Activated CD8-positive, alpha-beta memory T cell treated with anti-CD3 and anti-CD28 coated beads for 48 hours (primary cell): ENCODE data around the gene NEDD8.

Experiments
- DNase-seq, 3 experiments: peaks; one replicate each; pipeline ENCODE4 v3.0.0-alpha.2; 2020; ENCODE audit warnings: low read depth in 2 of 3, low spot score in 2 of 3

NEDD8 gene

GRCh38 chr14:24198814-24199524 is 33.2 kb downstream of the NEDD8 start:
- DNase-seq: no peak

DNA sequence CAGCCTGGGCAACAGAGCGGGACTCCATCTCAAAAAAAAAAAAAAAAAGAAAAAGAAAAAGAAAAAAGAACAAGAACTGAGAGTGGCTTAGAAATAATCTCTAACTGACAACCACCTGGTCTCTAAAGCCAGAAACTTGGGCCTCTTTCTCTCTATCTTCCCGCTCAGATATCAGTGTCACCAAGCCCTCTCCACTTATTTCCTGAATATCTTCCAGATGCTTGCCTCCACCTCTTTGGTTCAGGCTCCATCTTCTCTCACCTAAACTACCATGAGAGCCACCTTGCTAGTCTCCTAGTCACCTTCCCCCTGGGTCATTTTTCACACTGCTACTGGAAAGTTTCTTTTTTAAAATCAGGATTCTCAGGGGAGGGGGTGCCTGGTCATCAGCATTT is 35.1 kb downstream of the NEDD8 start:
- no peak for DNase-seq

DNA sequence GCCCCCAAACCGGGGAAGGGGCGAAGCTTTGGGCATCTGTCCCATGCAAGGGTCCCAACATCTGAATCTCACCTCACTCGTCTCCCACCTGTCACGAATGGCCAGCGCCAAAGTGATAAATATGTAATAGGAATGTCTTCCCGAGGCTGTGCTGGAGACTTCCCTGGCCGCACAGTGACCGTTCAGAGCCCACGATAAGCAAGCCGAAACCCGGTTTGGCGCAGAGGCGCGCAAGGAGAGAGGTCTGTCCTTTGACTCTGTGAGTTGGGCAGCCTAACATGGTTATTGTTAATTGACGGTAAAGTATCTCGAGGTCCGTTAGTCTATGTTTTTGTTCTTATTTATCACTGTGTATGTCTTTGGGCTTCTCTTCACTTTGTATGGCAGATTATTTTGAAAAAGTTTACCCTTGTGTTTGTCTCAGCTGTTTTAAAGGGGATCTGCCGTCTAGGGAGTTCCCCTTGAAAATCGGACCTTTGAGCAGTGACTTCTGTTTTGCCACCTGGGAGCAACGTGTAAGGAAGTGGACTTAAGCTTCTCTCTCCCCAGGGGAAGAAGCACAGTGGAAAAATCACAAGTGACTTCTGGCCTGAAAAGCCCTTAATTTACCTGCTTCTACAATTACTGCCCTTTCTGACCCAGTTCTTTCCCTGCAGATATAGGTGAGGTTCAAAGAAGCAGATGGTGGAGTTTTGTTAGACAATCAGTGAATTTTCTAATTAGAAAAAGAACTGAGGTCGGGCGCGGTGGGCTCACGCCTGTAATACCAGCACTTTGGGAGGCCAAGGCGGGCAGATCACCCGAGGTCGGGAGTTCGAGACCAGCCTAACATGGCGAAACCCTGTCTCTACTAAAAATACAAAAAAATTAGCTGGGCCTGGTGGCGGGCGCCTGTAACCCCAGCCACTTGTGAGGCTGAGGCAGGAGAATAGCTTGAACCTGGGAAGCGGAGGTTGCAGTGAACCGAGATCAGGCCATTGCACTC is 35.8 kb downstream of the NEDD8 start:
- DNase-seq: no peak

- peak; percentile 72 to 84 (median 75) for DNase-seq
Observed at GRCh38 chr14:24195186-24196070, 36.7 kb downstream of the NEDD8 start, which contains the start of gene TM9SF1. Gene TM9SF1, minus strand, starts transcription at chr14:24195441. Its CDS starts 422 bp downstream, at chr14:24195019.

- no peak for DNase-seq
Observed at GRCh38 chr14:24194873-24195185, 37.3 kb downstream of the NEDD8 start.

DNA sequence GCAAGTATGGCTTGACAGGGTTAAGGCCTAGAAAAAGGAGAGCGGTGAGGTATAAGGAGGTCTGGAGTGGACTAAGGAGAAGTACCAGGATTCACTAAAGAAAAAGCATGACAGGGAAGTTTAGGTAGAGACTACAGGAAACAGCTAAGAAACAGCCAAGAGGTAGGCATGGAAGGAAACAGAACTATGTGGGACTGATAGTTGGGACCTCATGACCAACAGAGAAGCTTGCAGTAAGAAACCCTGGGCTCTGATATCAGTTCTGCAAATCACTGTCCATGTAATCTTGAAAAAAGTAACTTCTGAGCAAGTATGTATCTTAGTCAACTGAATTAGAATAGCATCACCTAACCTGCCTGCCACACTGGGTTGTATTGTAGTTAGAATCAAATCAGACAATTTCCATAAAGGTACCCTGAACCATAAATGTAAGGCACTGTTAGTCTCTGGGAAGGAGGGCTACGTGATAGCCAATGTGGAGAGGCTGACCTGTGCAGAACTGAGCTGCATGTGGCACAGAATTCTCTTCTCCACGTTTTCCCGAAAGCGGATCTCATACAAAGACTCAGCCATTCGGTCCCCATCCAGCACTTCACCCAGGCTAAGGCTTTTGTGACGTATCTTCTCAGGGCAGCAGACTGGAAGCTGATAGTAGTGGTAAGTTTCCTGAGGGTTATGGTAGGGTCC is 37.8 kb downstream of the NEDD8 start:
- DNase-seq: no peak

DNA sequence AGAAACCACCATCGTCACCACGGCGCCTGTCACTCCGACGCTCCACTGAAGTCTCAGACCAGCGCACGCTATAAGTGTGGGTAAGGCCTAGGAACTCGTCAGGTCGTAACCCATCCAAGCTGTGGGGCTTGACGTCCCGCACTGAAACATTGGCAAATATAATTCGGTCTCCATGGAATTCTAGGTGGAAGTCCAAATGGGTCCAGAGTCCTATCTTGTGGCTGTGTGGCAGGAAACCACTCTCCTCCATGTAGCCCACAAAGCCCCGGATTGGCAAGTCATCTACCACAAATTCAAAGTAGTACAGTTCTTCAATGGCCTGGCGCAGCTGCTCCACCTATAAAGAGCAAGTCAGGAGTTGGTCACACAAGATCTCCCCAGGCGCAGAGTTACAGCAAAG is 39.2 kb downstream of the NEDD8 start:
- DNase-seq: no peak

- DNase-seq: no peak
Observed at GRCh38 chr14:24190416-24190815, 41.8 kb downstream of the NEDD8 start.

DNA sequence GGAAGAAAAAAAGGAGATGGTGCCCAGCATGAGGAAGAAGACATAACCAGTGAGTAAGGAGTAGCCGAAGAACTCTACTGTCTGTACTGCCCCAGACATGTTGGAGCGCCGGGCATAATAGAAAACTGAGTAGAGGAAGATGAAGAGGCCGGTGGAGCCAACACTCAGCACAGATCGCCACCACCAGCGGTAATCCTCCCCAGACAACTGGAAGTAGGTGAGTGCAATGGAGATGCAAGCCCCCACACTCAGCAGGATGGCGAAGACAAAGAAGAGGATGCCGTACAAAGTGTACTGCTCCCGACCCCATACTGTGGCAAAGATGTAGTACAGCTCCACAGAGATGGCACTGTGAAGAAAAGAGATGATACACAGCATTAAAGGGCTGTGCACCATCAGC is 42.7 kb downstream of the NEDD8 start:
- DNase-seq: no peak

GRCh38 chr14:24189059-24189375 is 43.1 kb downstream of the NEDD8 start:
- no peak for DNase-seq

DNA sequence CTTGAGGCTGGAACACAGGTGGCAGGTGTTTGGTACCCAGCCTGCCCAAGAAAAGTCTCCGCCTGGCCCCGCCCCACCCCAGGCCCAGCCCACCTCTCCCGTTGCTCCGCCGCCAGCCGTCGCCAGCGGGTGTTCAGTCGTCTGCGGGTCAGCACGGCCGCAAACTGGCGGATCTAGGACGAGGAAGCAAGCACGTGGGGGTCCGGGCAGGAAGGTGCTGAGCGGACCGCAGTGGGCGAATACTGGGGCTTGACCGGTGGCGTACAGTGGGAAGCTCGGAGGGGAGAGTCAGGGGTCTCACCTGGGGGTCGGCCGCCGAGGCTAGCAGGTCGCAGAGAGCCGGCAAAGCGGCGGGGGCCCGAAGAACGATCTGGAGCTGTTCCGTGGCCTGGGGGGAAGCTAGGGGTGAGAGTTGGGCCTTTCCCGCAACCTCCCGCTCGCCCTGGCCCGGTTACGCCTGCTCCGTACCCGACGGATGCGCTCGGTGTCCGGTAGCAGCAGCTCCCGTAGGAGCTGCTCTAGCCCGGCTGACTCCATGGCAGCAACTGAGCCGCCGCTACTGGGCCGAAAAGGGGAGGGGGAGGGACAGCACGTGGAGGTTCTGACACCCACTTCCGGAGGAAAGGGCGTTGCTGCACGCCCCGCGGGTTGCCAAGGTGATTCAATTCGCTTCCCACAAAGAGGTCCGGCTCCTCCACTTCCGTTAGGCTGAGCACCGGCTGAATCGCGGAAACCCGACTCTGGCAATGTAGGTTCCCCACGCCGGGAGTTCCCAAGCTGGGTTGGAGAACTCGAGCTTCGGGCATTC is 43.7 kb downstream of the NEDD8 start, which contains the start of gene IPO4:
Gene IPO4, minus strand, starts transcription at position 566 of the 808 bp plus-strand sequence. Its CDS starts 29 bp downstream, at position 537.
- peak; percentile 71 to 90 (median 86) for DNase-seq

DNA sequence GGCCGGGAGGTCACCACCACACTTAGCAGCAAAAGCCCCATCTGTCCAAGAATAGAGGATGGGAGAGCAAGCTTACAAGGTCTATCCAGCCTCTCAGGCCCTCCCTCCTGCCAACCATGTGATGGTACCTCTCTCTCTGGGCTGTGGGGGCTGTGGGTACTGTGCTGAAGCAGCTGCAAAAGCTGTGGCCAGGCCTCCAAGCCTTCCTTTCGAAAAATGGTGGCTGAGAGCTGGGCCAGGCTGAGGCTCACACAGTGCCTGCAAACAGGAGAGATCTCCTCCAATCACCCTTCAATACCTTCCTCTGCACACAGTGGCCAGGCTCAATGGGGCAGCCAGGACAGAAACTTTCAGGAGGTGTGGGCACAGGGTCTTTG is 44.6 kb downstream of the NEDD8 start:
- no peak for DNase-seq

DNA sequence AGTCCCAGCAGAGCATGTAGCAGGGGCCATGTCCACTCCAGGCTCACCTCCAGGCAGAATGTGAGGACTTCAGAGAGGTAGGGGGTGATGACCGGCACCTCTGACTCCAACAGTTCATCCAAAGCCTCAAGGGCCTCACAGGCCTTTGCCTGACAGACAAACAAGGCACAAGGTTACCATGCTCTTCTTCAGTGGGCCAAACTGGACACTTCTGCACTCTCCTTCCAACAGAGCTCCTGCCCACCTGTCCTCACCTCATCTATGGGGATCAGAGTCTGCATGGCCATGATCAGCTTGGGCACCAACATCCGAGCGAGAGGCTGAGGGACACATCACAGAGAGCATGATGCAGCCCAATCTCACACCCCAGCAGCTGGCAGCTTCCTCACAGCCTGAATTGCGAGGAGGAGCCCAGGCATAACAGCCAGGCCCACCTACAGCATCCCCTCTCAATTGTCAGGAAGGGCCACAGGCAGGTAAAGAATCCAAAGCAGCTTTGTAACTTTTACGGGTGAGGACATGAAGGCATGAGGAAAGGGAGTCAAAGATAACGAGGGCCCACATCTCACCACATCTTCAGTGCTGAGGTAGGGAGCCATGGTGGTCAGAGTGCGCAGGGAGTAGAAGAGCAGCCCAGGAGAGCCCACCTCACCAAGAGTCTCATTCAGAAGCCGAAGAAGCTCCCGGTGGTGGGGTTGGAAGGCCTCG is 45.2 kb downstream of the NEDD8 start:
- DNase-seq: no peak

GRCh38 chr14:24185741-24186140 is 46.4 kb downstream of the NEDD8 start:
- no peak for DNase-seq

- DNase-seq: no peak
Observed at GRCh38 chr14:24185026-24185425, 47.1 kb downstream of the NEDD8 start.

DNA sequence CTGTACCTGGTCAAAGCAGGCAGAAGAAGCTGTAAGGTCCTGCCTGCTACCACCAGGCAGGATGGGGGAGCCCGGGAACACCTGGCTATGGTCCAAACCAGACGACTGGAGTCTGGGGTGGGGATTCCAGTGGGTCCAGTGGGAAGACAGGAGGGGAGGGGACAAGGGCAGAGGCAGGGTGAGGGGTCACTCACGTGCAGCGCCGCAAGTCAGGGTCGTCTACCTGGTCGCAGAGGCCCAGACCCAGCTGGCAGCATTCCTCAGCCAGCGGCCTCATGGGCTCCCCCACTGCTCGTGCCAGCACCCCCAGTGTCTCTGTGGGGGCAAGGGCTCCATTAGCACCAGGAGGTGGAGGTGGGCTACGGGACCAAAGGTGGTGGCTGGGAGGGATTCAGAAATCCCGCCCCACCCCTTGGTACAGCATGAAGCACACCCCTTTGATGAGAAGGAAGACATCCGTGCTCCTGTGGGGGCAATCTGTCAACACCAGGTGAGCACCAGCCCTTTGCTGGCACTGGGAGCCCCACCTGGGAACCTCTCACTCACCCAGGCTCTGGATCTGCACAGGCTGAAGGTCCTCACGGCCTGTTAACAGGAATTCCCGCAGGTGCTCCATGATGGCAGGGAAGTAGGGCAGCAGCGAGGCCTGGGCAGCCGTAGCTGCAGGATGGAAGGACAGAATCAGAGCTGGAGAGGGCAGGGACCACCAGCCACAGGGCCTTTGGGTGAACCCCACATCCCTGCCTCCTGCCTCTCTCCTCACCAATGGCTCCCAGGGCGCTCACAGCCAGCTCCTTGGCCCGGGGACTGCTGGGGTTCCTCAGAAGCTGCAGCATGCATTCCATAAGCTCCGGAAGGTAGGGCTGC is 47.8 kb downstream of the NEDD8 start:
- no peak for DNase-seq

DNA sequence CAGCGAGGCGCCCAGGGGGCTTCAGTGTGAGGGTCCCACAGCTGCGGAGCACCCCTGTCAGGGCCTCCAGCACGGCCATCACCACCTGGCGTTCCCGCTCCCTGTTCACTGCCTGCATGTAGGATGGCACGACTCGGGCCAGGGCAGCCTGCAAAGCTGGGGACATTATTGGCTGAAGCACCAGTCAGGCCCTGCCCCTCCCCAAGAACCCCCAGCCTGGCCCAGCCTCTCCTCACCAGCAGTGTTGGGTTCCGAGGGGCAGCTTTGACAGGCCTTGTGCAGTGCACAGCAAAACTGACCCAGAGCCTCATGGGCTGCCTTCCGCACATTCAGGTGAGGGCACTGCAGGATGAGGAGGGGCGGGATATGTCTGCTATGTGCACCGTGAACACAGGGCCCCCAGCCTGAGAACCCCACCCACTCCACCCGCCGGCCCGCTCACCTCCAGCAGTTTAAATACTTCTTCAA is 49.1 kb downstream of the NEDD8 start:
- DNase-seq: no peak
